AG10803 (cell line): Measurements from ENCODE around the gene PCYT1A.
A peak's percentile ranks its signal among the peaks of the same experiment; 100 is the strongest.

Experiments used
- DNase-seq: peaks from one replicate; pipeline ENCODE4 v3.0.0; 2010; ENCODE audit warnings: low read depth
- H3K4me3 ChIP-seq: 2 replicates; pipeline ENCODE4 v1.5.1; 2011; ENCODE audit warnings: mild to moderate bottlenecking, low read length, control low read depth
- CTCF ChIP-seq: conservative IDR thresholded peaks from 2 replicates; pipeline ENCODE4 v1.5.1; 2011; ENCODE audit warnings: mild to moderate bottlenecking, low read length, control low read depth, inconsistent platforms

The PCYT1A gene

GRCh38 chr3:196270499-196270898 lies 17.0 kb downstream of the PCYT1A start:
- DNase-seq: no peak
- no peak overlapping the region for H3K4me3 ChIP-seq
- no peak for TF ChIP-seq CTCF

GRCh38 chr3:196268284-196269163 lies 19.0 kb downstream of the PCYT1A start:
- no peak overlapping the region for H3K4me3 ChIP-seq
- no peak for TF ChIP-seq CTCF
- peak; percentile 74 for DNase-seq

GRCh38 chr3:196263819-196264218 lies 23.7 kb downstream of the PCYT1A start:
- TF ChIP-seq CTCF: no peak
- H3K4me3 ChIP-seq: no peak overlapping the region
- DNase-seq: no peak

- DNase-seq: no peak
- H3K4me3 ChIP-seq: no peak overlapping the region
- TF ChIP-seq CTCF: no peak
Observed at GRCh38 chr3:196260784-196261183, 26.7 kb downstream of the PCYT1A start.

GRCh38 chr3:196255776-196256175 lies 31.8 kb downstream of the PCYT1A start:
- no peak for TF ChIP-seq CTCF
- no peak for DNase-seq

GRCh38 chr3:196254376-196255283 lies 32.9 kb downstream of the PCYT1A start:
- no peak overlapping the region for H3K4me3 ChIP-seq
- DNase-seq: no peak
- TF ChIP-seq CTCF: no peak

More at GRCh38 chr3:196255776-196256175, 31.8 kb downstream of the PCYT1A start:
- no peak overlapping the region for H3K4me3 ChIP-seq
